HepG2 (cell line): Measurements from ENCODE around the gene CCM2L. TPM values are rescaled to one million over a fixed set of nuclear protein-coding genes. Genes with fewer than 3 reads are reported as not detected.

Source experiments
- CTCF ChIP-seq: sonication (generic); formaldehyde crosslinking; IDR thresholded peaks from 2 replicates; pipeline ENCODE4 v1.5.0; 2020; ENCODE audit warnings: mild to moderate bottlenecking, missing genetic modification reagents, moderate library complexity
- E2F1 ChIP-seq: sonication (generic); formaldehyde crosslinking; IDR thresholded peaks from 2 replicates; pipeline ENCODE4 v1.5.0; 2020; ENCODE audit warnings: missing genetic modification reagents
- FOXP4 ChIP-seq: sonication (generic); formaldehyde crosslinking; IDR thresholded peaks from 2 replicates; pipeline ENCODE4 v1.4.0; 2020; ENCODE audit warnings: missing genetic modification reagents
- HIVEP1 ChIP-seq: sonication (generic); formaldehyde crosslinking; IDR thresholded peaks from 2 replicates; pipeline ENCODE4 v1.4.0; 2020; ENCODE audit warnings: mild to moderate bottlenecking, missing genetic modification reagents
- IRF2 ChIP-seq: IDR thresholded peaks from 2 replicates; pipeline ENCODE4 v1.6.1; 2018; ENCODE audit warnings: missing genetic modification reagents, missing compliant biosample characterization
- KDM4B ChIP-seq: sonication (generic); formaldehyde crosslinking; IDR thresholded peaks from 2 replicates; pipeline ENCODE4 v1.4.0; 2020; ENCODE audit warnings: missing genetic modification reagents
- KLF13 ChIP-seq: sonication (generic); formaldehyde crosslinking; IDR thresholded peaks from 2 replicates; pipeline ENCODE4 v1.4.0; 2020; ENCODE audit warnings: mild to moderate bottlenecking, missing genetic modification reagents
- MLX ChIP-seq: IDR thresholded peaks from 2 replicates; pipeline ENCODE4 v1.6.1; 2016
- MTF2 ChIP-seq: sonication (generic); formaldehyde crosslinking; IDR thresholded peaks from 2 replicates; pipeline ENCODE4 v1.5.0; 2020; ENCODE audit warnings: missing genetic modification reagents, borderline replicate concordance
- POGK ChIP-seq: sonication (generic); formaldehyde crosslinking; conservative IDR thresholded peaks from 2 replicates; pipeline ENCODE4 v1.8.0; 2022; ENCODE audit warnings: mild to moderate bottlenecking, moderate library complexity, missing genetic modification reagents
- RBFOX2 ChIP-seq: fragments of 200-400 bp; formaldehyde crosslinking; IDR thresholded peaks from 2 replicates; pipeline ENCODE4 v1.6.1; 2017; ENCODE audit warnings: low read depth, mild to moderate bottlenecking, low read length
- ZBTB20 ChIP-seq: sonication (generic); formaldehyde crosslinking; IDR thresholded peaks from 2 replicates; pipeline ENCODE4 v1.8.1; 2023; ENCODE audit warnings: missing genetic modification reagents, low read depth, mild to moderate bottlenecking, borderline replicate concordance
- ZBTB26 ChIP-seq: IDR thresholded peaks from 2 replicates; pipeline ENCODE4 v1.6.1; 2016; ENCODE audit warnings: missing compliant biosample characterization, missing genetic modification reagents, borderline replicate concordance
- ZNF251 ChIP-seq: sonication (generic); formaldehyde crosslinking; IDR thresholded peaks from 2 replicates; pipeline ENCODE4 v1.9.0; 2021; ENCODE audit warnings: mild to moderate bottlenecking, missing genetic modification reagents
- ZNF468 ChIP-seq: sonication (generic); formaldehyde crosslinking; IDR thresholded peaks from 2 replicates; pipeline ENCODE4 v1.8.0; 2022; ENCODE audit warnings: mild to moderate bottlenecking, moderate library complexity, missing genetic modification reagents
- ZNF547 ChIP-seq: sonication (generic); formaldehyde crosslinking; IDR thresholded peaks from 2 replicates; pipeline ENCODE4 v1.5.1; 2020; ENCODE audit warnings: mild to moderate bottlenecking, missing genetic modification reagents
- ZNF761 ChIP-seq: sonication (generic); formaldehyde crosslinking; conservative IDR thresholded peaks from 2 replicates; pipeline ENCODE4 v1.4.0; 2020; ENCODE audit warnings: mild to moderate bottlenecking, missing genetic modification reagents
- ZNF788 ChIP-seq: sonication (generic); formaldehyde crosslinking; IDR thresholded peaks from 2 replicates; pipeline ENCODE4 v1.5.0; 2020; ENCODE audit warnings: mild to moderate bottlenecking, missing genetic modification reagents, borderline replicate concordance
- ZNF891 ChIP-seq: sonication (generic); formaldehyde crosslinking; IDR thresholded peaks from 2 replicates; pipeline ENCODE4 v1.5.0; 2020; ENCODE audit warnings: mild to moderate bottlenecking, missing genetic modification reagents
- polyA plus RNA-seq, 8 experiments: library from polyadenylated mRNA; depleted of rRNA in 3 of 8; stranded (reverse) in 7 of 8; unstranded in 1 of 8; fragments of >200 nt; fragmentation: Illumina TruSeq in 4 of 8; extraction: Trizol in 4 of 8; gene quantifications; 2 replicates each; pipeline versions ENCODE4 v1.2.1 to v1.2.3, GENCODE V29; 2011 to 2016; ENCODE audit warnings: low read depth in 4 of 8, missing spikeins in 1 of 8, mixed read lengths in 1 of 8; ENCODE audit not compliant: insufficient read depth in 1 of 8
- total RNA-seq, 5 experiments: library from RNA; depleted of rRNA; stranded (reverse); fragments of >200 nt; fragmentation: Illumina TruSeq; extraction: Trizol; gene quantifications; 2 replicates each; pipeline ENCODE4 v1.2.3, GENCODE V29; 2016; ENCODE audit warnings: low read depth in 1 of 5

Gene CCM2L
- total and polyA plus RNA-seq, 2 of the 13 experiments (the other 11 are each of a cell fraction or from before 2014, with no cell fraction given): 0.15 TPM; not detected in 1

GRCh38 chr20:32018269-32019155, 8.3 kb downstream of the CCM2L start (continued):
- TF ChIP-seq MLX (CRISPR knock-in tag): peak; percentile 21; the same call in 1 of the 2 replicates
- peak; percentile 40; the same call in 1 of the 2 replicates for TF ChIP-seq RBFOX2
- peak; percentile 53; the same call in 1 of the 2 replicates for TF ChIP-seq IRF2 (CRISPR knock-in tag)
- TF ChIP-seq ZNF761 (CRISPR knock-in tag): 0 out of 2 replicates have a peak, but pooled peaks have one; percentile 36
- 0 out of 2 replicates have a peak, but pooled peaks have one; percentile 38 for TF ChIP-seq ZNF468 (CRISPR knock-in tag)
- 0 out of 2 replicates have a peak, but pooled peaks have one; percentile 28 for TF ChIP-seq ZNF251 (CRISPR knock-in tag)
- peak; percentile 77; the same call in 1 of the 2 replicates for TF ChIP-seq MTF2 (CRISPR knock-in tag)
- peak; percentile 44; the same call in 1 of the 2 replicates for TF ChIP-seq POGK (CRISPR knock-in tag)
- TF ChIP-seq ZBTB26: peak; percentile 32; the same call in 1 of the 2 replicates
- peak; percentile 71; the same call in 1 of the 2 replicates for TF ChIP-seq ZNF891 (CRISPR knock-in tag)
- TF ChIP-seq E2F1: peak; percentile 34; the same call in 1 of the 2 replicates
- 0 out of 2 replicates have a peak, but pooled peaks have one; percentile 35 for TF ChIP-seq ZBTB20 (CRISPR knock-in tag)
- TF ChIP-seq KDM4B (CRISPR knock-in tag): no peak
- no peak for TF ChIP-seq ZNF547
- TF ChIP-seq CTCF (CRISPR knock-in tag): peak; percentile 24; the same call in 1 of the 2 replicates
- peak; percentile 47; the same call in 1 of the 2 replicates for TF ChIP-seq ZNF788 (CRISPR knock-in tag)
- no peak for TF ChIP-seq KLF13 (CRISPR knock-in tag)
- TF ChIP-seq HIVEP1 (CRISPR knock-in tag): peak; percentile 72; the same call in 1 of the 2 replicates
- 0 out of 2 replicates have a peak, but pooled peaks have one; percentile 10 for TF ChIP-seq FOXP4 (CRISPR knock-in tag)
